GM18505 (cell line): Measurements from ENCODE around the gene SPTSSB.

Experiments
- ATAC-seq: cut with Tn5 transposase; IDR thresholded peaks from one replicate; pipeline ENCODE4 v1.9.1; 2021; ENCODE audit not compliant: unreplicated experiment
- POLR2A ChIP-seq: IDR thresholded peaks from 4 replicates; pipeline ENCODE4 v1.6.1; 2011; ENCODE audit warnings: borderline replicate concordance; ENCODE audit not compliant: insufficient read depth, insufficient read length; ENCODE audit errors: extremely low read depth

The SPTSSB gene

DNA sequence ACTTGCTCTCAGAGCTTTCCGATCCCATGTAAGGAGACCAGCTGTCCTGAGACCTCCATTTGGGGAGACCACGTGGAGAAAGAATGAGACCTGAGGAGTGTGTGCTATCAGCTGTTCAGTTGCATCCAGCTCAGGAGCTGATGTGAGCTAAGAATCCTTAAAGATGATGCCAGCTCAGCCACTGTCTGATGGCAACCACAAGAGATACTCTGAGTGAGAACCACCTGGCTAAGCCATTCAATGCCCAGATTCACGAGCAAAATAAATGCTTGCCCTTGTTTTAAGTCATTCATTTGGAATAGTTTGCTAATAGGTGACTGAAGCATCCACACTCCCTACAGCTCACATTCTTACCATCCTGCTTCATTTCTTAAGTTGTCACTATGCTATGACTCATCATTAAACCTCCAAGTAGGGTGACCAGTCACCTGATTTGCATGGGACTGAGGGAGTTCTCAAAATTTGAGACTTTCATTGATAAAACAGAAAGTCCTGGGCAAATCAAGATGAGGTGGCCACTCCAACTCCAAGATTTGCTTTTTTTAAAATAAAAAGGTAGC, 56.4 kb downstream of the SPTSSB start:
- ATAC-seq = peak; percentile 58

DNA sequence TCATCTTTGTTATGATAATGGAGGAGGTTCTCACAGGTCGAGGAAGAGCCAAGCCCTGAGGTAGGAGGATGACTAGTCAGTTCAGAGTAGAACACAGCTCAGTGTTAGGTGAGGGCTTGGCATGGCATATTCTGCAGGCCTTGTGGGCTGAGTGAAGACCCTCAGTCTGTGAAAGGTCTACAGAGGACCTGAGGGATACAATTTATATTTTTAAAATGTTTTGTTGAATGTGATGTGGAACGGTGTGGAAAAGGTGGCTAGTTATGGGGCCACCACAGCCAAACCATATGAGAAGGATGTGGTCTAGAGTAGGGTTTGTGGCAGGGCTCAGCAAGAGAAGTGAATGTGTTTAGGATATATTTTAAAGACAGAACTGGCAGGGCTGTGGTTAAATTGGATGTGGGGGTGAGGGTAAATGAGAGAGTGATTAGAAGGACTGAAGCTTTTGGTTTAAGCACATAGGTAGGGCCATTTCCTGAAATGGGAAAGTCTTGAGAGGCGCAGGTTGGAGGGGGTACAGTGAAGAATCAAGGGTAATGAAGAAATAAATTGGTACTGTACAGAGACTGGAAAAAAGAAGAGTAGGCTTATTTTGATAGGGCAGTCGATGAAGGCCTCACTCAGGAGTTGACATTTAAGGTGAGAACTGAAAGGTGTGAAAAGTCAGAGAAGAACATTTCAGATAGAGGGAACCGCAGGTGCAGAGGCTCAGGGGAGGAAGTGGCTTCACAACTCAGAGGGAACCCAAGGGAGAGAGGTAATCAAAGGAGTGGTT, 60.5 kb downstream of the SPTSSB start:
- no peak for TF ChIP-seq POLR2A
- peak; percentile 75 for ATAC-seq

More for the DNA sequence above, 56.4 kb downstream of the SPTSSB start:
- TF ChIP-seq POLR2A = no peak

DNA sequence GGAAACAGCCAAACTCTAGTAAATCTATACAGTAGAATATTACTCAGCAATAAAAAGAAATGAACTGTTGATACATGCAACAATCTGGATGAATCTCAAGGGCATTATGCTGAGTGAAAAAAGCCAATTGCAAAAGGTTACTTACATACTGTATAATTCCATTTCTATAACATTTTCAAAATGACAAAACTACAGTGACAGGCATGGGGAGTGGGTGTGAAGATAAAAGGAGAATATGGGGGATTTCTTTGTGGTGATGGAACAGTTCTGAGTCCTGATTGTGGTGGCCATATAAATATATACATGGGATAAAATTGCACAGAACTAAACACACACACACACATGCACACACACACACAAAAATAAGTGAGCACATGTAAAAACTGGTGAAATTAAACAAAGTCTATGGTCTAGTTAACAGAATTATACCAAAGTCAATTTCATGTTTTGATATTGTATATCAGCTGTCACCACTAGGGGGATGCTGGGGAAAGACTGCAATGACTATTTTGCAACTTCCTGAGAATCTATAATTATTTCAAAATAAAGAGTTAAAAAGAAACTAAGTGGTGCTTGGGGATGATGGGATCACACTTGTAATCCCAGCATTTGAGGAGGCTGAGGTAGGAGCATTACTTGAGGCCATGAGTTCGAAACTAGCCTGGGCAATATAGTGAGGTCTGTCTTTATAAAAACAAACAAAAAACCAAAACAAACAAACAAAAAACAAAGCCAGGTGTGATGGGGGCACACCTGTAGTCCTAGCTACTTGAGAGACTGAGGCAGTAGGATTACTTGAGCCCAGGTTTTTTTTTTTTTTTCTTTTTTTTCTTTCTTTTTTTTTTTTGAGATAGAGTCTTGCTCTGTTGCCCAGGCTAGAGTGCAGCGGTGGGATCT, 66.0 kb downstream of the SPTSSB start:
- no peak for TF ChIP-seq POLR2A
- ATAC-seq = no peak

DNA sequence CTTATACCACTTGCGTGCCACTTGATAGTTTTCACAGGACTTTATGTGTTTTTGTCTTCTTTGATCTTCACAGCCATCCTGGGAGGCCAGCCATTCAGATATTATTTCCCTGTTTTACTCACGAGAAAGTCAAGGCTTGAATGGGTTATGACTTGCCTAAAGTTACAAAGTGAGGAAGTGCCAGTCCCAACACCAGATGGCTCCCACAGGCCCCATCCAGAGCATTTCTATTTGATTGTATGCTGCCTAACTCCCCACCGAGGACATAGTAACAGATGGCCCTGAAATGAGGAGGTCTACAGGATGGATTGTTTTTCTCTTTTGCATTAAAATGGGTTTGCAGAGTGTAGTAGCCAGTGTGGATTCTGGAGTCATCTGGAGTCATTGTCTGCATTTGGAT, 74.5 kb downstream of the SPTSSB start:
- ATAC-seq = no peak
- no peak for TF ChIP-seq POLR2A

DNA sequence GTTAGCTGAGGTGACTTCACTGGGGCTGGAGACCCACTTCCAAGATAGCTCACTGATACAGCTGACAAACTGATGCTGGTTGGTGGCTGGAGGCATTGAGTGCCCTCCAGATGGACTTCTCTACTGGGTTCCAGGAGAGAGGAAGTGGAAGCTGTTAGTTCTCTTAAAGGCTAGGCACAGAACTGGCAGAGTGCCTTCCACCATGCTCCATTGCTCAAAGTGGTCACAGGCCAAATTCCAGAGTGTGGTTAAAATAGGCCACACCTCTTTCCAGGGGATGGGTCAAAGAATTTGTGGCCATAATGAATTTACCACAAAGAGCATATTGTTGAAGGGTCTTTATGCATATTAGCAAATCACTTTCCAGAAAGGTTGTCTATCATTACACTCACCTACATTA, 76.0 kb downstream of the SPTSSB start:
- no peak for TF ChIP-seq POLR2A
- ATAC-seq = no peak
